ENCODE results near the gene DDI2.

The DDI2 gene

GRCh38 chr1:15617173-15618076 is at the start of gene DDI2:
Gene DDI2, plus strand, starts transcription at chr1:15617458. Its CDS starts 213 bp downstream, at chr1:15617671.
- DNase-seq (ENCODE audit: low read depth) = peak; percentile 96
- peak; percentile 64 for TF ChIP-seq MAX (IDR thresholded peaks at IDR 0.05; ENCODE audit: low read depth, low read length)
- peak; percentile 83 for TF ChIP-seq MYC (IDR thresholded peaks at IDR 0.05; ENCODE audit: low read depth, low read length)
- TF ChIP-seq CTCF (IDR thresholded peaks at IDR 0.05; ENCODE audit: low read depth, low read length) = no peak
- TF ChIP-seq POLR2A (IDR thresholded peaks at IDR 0.05; ENCODE audit: extremely low read depth, insufficient read length) = peak; percentile 76

GRCh38 chr1:15568387-15569073 is 48.7 kb upstream of the DDI2 start:
- DNase-seq (ENCODE audit: low read depth) = no peak
- TF ChIP-seq CTCF (IDR thresholded peaks at IDR 0.05; ENCODE audit: low read depth, low read length) (no peak), MYC (IDR thresholded peaks at IDR 0.05; ENCODE audit: low read depth, low read length) (no peak), MAX (IDR thresholded peaks at IDR 0.05; ENCODE audit: low read depth, low read length) (no peak), POLR2A (IDR thresholded peaks at IDR 0.05; ENCODE audit: extremely low read depth, insufficient read length) (no peak)
- no peak overlapping the region for H3K4me3 ChIP-seq (ENCODE audit: low read depth, low read length)

More at GRCh38 chr1:15617173-15618076, at the start of gene DDI2:
- H3K4me3 ChIP-seq (ENCODE audit: low read depth, low read length) = peak within 1 kb of the TSS; percentile 75

GRCh38 chr1:15570861-15571260 is 46.4 kb upstream of the DDI2 start:
- no peak overlapping the region for H3K4me3 ChIP-seq (ENCODE audit: low read depth, low read length)
- TF ChIP-seq POLR2A (IDR thresholded peaks at IDR 0.05; ENCODE audit: extremely low read depth, insufficient read length) (no peak), CTCF (IDR thresholded peaks at IDR 0.05; ENCODE audit: low read depth, low read length) (no peak), MYC (IDR thresholded peaks at IDR 0.05; ENCODE audit: low read depth, low read length) (no peak), MAX (IDR thresholded peaks at IDR 0.05; ENCODE audit: low read depth, low read length) (no peak)
- no peak for DNase-seq (ENCODE audit: low read depth)

GRCh38 chr1:15571266-15571665 is 46.0 kb upstream of the DDI2 start:
- H3K4me3 ChIP-seq (ENCODE audit: low read depth, low read length) = no peak overlapping the region
- no peak for DNase-seq (ENCODE audit: low read depth)
- TF ChIP-seq MYC (IDR thresholded peaks at IDR 0.05; ENCODE audit: low read depth, low read length) (no peak), POLR2A (IDR thresholded peaks at IDR 0.05; ENCODE audit: extremely low read depth, insufficient read length) (no peak), MAX (IDR thresholded peaks at IDR 0.05; ENCODE audit: low read depth, low read length) (no peak), CTCF (IDR thresholded peaks at IDR 0.05; ENCODE audit: low read depth, low read length) (no peak)

GRCh38 chr1:15573477-15573876 is 43.8 kb upstream of the DDI2 start:
- no peak for DNase-seq (ENCODE audit: low read depth)
- no peak overlapping the region for H3K4me3 ChIP-seq (ENCODE audit: low read depth, low read length)
- no peak for TF ChIP-seq MYC (IDR thresholded peaks at IDR 0.05; ENCODE audit: low read depth, low read length)
- no peak for TF ChIP-seq CTCF (IDR thresholded peaks at IDR 0.05; ENCODE audit: low read depth, low read length)
- TF ChIP-seq MAX (IDR thresholded peaks at IDR 0.05; ENCODE audit: low read depth, low read length) = no peak
- TF ChIP-seq POLR2A (IDR thresholded peaks at IDR 0.05; ENCODE audit: extremely low read depth, insufficient read length) = no peak
